K562 (cell line): ENCODE measurements around the gene SSR4. TPM values are rescaled to one million over a fixed set of nuclear protein-coding genes. Genes with fewer than 3 reads are reported as not detected.
A peak's percentile ranks its signal among the peaks of the same experiment; 100 is the strongest.

ENCODE experiments used
- ARID2 ChIP-seq: fragments of 450-650 bp; IDR thresholded peaks from 2 replicates; pipeline ENCODE4 v1.6.1; 2017; ENCODE audit warnings: antibody characterized with exemption, mild to moderate bottlenecking
- ATF4 ChIP-seq: fragments of 450-650 bp; formaldehyde crosslinking; IDR thresholded peaks from 2 replicates; pipeline ENCODE4 v1.4.0; 2022; ENCODE audit warnings: mild to moderate bottlenecking, moderate library complexity
- CREB3L1 ChIP-seq: fragments of 450-650 bp; IDR thresholded peaks from 2 replicates; pipeline ENCODE4 v1.6.1; 2014; ENCODE audit warnings: low read depth, mild to moderate bottlenecking, moderate library complexity, borderline replicate concordance
- DACH1 ChIP-seq: fragments of 450-650 bp; IDR thresholded peaks from 2 replicates; pipeline ENCODE4 v1.6.1; 2018; ENCODE audit not compliant: partially characterized antibody
- GABPA ChIP-seq: fragments of 200-800 bp; sonication (Bioruptor generic); conservative IDR thresholded peaks from 2 replicates; pipeline ENCODE4 v1.6.1; 2016; ENCODE audit warnings: low read depth, missing genetic modification characterization, missing compliant biosample characterization
- GATAD2B ChIP-seq: fragments of 450-650 bp; IDR thresholded peaks from 2 replicates; pipeline ENCODE4 v1.6.1; 2017; ENCODE audit warnings: mild to moderate bottlenecking, borderline replicate concordance
- KLF13 ChIP-seq: fragments of 450-650 bp; IDR thresholded peaks from 2 replicates; pipeline ENCODE4 v1.6.1; 2016; ENCODE audit warnings: missing genetic modification characterization, low read depth, mild to moderate bottlenecking, missing compliant biosample characterization, moderate library complexity, borderline replicate concordance
- MED1 ChIP-seq: sonication (generic); formaldehyde crosslinking; IDR thresholded peaks from 2 replicates; pipeline ENCODE4 v1.8.1; 2023; ENCODE audit warnings: missing genetic modification reagents, borderline replicate concordance
- MEF2D ChIP-seq: conservative IDR thresholded peaks from 2 replicates; pipeline ENCODE4 v1.6.1; 2016; ENCODE audit warnings: low read depth, missing genetic modification characterization, missing compliant biosample characterization
- MTA3 ChIP-seq: fragments of 450-650 bp; formaldehyde crosslinking; IDR thresholded peaks from 2 replicates; pipeline ENCODE4 v1.6.1; 2017; ENCODE audit warnings: mild to moderate bottlenecking, borderline replicate concordance
- NFRKB ChIP-seq: fragments of 450-650 bp; IDR thresholded peaks from 2 replicates; pipeline ENCODE4 v1.6.1; 2016; ENCODE audit warnings: low read depth
- RAD21 ChIP-seq, 2 experiments: fragments of 250-450 bp in 1 of 2; fragments of 450-650 bp in 1 of 2; sonication (Bioruptor Pico) in 1 of 2; formaldehyde crosslinking in 1 of 2; IDR thresholded peaks in 1 of 2; conservative IDR thresholded peaks in 1 of 2; 2 replicates each; pipeline versions ENCODE4 v1.4.0 to v1.8.0; 2020 to 2022; ENCODE audit warnings: mild to moderate bottlenecking in 2 of 2, moderate library complexity in 1 of 2
- SMARCB1 ChIP-seq: IDR thresholded peaks from 2 replicates; pipeline ENCODE4 v1.6.1; 2011; ENCODE audit warnings: improper control_type of control experiment, low read depth; ENCODE audit not compliant: insufficient read length
- YY1 ChIP-seq, 3 experiments: IDR thresholded peaks; 2 replicates each; pipeline ENCODE4 v1.6.1; 2011; ENCODE audit warnings: low read length in 2 of 3, mild to moderate bottlenecking in 2 of 3, moderate library complexity in 2 of 3, borderline replicate concordance in 1 of 3, control low read depth in 1 of 3, low read depth in 1 of 3; ENCODE audit not compliant: insufficient read depth in 3 of 3, insufficient replicate concordance in 2 of 3, control insufficient read depth in 1 of 3, insufficient read length in 1 of 3; ENCODE audit errors: extremely low read depth in 1 of 3
- ZFP1 ChIP-seq: fragments of 450-650 bp; formaldehyde crosslinking; IDR thresholded peaks from 2 replicates; pipeline ENCODE4 v1.4.0; 2020; ENCODE audit warnings: mild to moderate bottlenecking, mixed read lengths
- ZNF134 ChIP-seq: fragments of 250-450 bp; sonication (Bioruptor Pico); conservative IDR thresholded peaks from 2 replicates; pipeline ENCODE4 v1.4.0; 2020
- ZNF143 ChIP-seq: sonication (generic); formaldehyde crosslinking; IDR thresholded peaks from 2 replicates; pipeline ENCODE4 v1.9.0; 2022; ENCODE audit warnings: mild to moderate bottlenecking, missing genetic modification reagents
- ZNF224 ChIP-seq: sonication (generic); formaldehyde crosslinking; IDR thresholded peaks from 2 replicates; pipeline ENCODE4 v1.8.0; 2022; ENCODE audit warnings: mild to moderate bottlenecking, missing genetic modification reagents
- polyA plus RNA-seq, 8 experiments: library from polyadenylated mRNA; depleted of rRNA in 4 of 8; stranded (reverse) in 5 of 8; unstranded in 3 of 8; fragments of >200 nt; fragmentation: Nextera tagmentation in 2 of 8; fragmentation: Illumina TruSeq in 1 of 8; extraction: Ambion mirVana in 2 of 8; extraction: Trizol in 1 of 8; gene quantifications; 2 replicates each; pipeline versions ENCODE4 v1.2.1 to v1.2.3, GENCODE V29; 2011 to 2014; ENCODE audit warnings: inconsistent platforms in 1 of 8, missing spikeins in 1 of 8
- total RNA-seq, 7 experiments: library from RNA; depleted of rRNA in 6 of 7; stranded (reverse); fragments of >200 nt in 6 of 7; fragmentation: Illumina TruSeq in 2 of 7; extraction: Trizol in 2 of 7; gene quantifications; 2 replicates each; pipeline versions ENCODE4 v1.2.1 to v1.2.3, GENCODE V29; 2011 to 2021; ENCODE audit warnings: low replicate concordance in 1 of 7
- TF ChIP-seq, protein P1 (sequence below): fragments of 200-400 bp; formaldehyde crosslinking; IDR thresholded peaks from 2 replicates; pipeline ENCODE4 v1.6.1; 2017; ENCODE audit warnings: mild to moderate bottlenecking, low read depth, low read length, moderate library complexity
- TF ChIP-seq, protein P2 (sequence below): fragments of 250-450 bp; sonication (Bioruptor Pico); IDR thresholded peaks from 2 replicates; pipeline ENCODE4 v1.8.0; 2021; ENCODE audit warnings: mild to moderate bottlenecking, moderate library complexity

The SSR4 gene
- total and polyA plus RNA-seq, 9 of the 15 experiments (the other 6 are each of a cell fraction or from before 2014, with no cell fraction given): 146 to 492 (median 272) TPM

DNA sequence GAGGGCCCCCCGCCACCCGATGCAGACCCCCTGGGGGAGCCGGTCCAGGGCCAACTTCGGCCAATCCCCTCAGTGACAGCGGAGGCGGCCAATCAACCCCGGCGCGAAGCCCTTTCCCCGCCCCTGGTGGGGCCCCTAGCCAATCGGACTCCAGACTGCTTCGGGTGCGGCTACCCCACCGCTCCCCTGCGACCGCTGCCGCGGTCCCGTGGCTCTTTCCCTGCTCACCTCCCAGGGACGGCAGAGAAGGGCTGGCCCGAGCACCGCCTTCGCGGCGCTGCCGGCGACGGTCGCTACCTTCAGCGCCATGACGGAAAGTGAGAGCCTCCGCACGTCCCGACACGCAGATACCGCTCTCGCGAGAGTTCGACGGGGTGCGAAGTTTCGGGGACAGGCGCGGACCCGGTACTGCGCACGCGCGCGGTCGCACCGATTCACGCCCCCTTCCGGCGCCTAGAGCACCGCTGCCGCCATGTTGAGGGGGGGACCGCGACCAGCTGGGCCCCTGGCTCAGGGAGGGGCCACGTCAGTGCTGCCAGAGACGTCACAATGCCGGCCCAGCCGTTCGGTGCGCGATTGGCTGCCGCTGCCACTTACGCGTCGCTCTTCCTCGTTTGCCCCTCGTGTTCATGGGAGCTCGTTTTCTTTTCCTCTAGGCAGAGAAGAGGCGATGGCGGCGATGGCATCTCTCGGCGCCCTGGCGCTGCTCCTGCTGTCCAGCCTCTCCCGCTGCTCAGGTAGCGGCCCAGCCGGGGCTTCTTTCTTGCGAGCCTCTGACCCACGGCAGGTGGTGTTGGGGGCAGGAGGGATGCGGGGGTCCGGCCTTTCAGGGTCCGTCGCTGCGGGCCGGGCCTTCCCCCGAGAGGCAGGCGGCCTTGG lies at the start of gene SSR4, which contains the start of gene IDH3G (continued):
- TF ChIP-seq, protein P1, sequence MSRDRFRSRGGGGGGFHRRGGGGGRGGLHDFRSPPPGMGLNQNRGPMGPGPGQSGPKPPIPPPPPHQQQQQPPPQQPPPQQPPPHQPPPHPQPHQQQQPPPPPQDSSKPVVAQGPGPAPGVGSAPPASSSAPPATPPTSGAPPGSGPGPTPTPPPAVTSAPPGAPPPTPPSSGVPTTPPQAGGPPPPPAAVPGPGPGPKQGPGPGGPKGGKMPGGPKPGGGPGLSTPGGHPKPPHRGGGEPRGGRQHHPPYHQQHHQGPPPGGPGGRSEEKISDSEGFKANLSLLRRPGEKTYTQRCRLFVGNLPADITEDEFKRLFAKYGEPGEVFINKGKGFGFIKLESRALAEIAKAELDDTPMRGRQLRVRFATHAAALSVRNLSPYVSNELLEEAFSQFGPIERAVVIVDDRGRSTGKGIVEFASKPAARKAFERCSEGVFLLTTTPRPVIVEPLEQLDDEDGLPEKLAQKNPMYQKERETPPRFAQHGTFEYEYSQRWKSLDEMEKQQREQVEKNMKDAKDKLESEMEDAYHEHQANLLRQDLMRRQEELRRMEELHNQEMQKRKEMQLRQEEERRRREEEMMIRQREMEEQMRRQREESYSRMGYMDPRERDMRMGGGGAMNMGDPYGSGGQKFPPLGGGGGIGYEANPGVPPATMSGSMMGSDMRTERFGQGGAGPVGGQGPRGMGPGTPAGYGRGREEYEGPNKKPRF: no peak
- TF ChIP-seq MTA3 (no peak), ATF4 (no peak), KLF13 (peak; percentile 20; the same call in 1 of the 2 replicates), MED1 (CRISPR knock-in tag) (no peak), GATAD2B (no peak), ZNF224 (CRISPR knock-in tag) (no peak), CREB3L1 (peak; percentile 93), NFRKB (0 out of 2 replicates have a peak, but pooled peaks have one; percentile 37), DACH1 (peak; percentile 98), ZFP1 (CRISPR knock-in tag) (no peak), ZNF143 (no peak), RAD21 (CRISPR knock-in tag; conservative IDR thresholded peaks at IDR 0.05 in 1 of 2, IDR thresholded peaks at IDR 0.05 in 1 of 2) (0 out of 4 replicates have a peak, but pooled peaks of 1 of the 2 experiments have one; percentile 8), YY1 (IDR thresholded peaks at IDR 0.05; ENCODE audit: borderline replicate concordance in 1 of 3, control insufficient read depth in 1 of 3, extremely low read depth in 1 of 3, insufficient read depth in 3 of 3, insufficient read length in 1 of 3, insufficient replicate concordance in 2 of 3, low read depth in 1 of 3, low read length in 2 of 3) (peak; percentile 78 to 96 (median 93)), SMARCB1 (no peak), ZNF134 (CRISPR knock-in tag) (no peak), GABPA (peak; percentile 66), ARID2 (no peak), MEF2D (tag) (no peak)
- TF ChIP-seq, protein P2, sequence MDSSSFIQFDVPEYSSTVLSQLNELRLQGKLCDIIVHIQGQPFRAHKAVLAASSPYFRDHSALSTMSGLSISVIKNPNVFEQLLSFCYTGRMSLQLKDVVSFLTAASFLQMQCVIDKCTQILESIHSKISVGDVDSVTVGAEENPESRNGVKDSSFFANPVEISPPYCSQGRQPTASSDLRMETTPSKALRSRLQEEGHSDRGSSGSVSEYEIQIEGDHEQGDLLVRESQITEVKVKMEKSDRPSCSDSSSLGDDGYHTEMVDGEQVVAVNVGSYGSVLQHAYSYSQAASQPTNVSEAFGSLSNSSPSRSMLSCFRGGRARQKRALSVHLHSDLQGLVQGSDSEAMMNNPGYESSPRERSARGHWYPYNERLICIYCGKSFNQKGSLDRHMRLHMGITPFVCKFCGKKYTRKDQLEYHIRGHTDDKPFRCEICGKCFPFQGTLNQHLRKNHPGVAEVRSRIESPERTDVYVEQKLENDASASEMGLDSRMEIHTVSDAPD (CRISPR knock-in tag): no peak
